GM06990 (cell line): ENCODE data around the gene STK24.

Source experiments
- DNase-seq: peaks from one replicate; pipeline ENCODE4 v3.0.0-alpha.2; 2011; ENCODE audit not compliant: insufficient read length; ENCODE audit errors: extremely low read depth
- H3K27me3 ChIP-seq: replicated peaks from 2 replicates; pipeline ENCODE4 v1.6.0; 2011; ENCODE audit warnings: low read length; ENCODE audit not compliant: control insufficient read depth, insufficient read depth
- H3K36me3 ChIP-seq: 2 replicates; pipeline ENCODE4 v1.5.1; 2011; ENCODE audit warnings: low read length; ENCODE audit not compliant: control insufficient read depth, insufficient read depth
- H3K4me3 ChIP-seq: replicated peaks from 2 replicates; pipeline ENCODE4 v1.5.1; 2011; ENCODE audit warnings: low read depth, mild to moderate bottlenecking, control low read depth, low read length
- CTCF ChIP-seq: IDR thresholded peaks from 2 replicates; pipeline ENCODE4 v1.5.1; 2011; ENCODE audit warnings: low read length, control low read depth, mild to moderate bottlenecking, inconsistent platforms; ENCODE audit not compliant: insufficient read depth, poor library complexity, severe bottlenecking

STK24 gene

GRCh38 chr13:98522371-98522770, 54.5 kb downstream of the STK24 start:
- H3K36me3 ChIP-seq, result no peaks in the 10 kb centered on the region; the same call in 1 of the 2 replicates
- TF ChIP-seq CTCF, result no peak
- H3K4me3 ChIP-seq, result no peak overlapping the region
- H3K27me3 ChIP-seq, result no peaks in the 10 kb centered on the region
- no peak for DNase-seq

- Histone ChIP-seq H3K4me3 (no peak overlapping the region), H3K36me3 (no peaks in the 10 kb centered on the region; the same call in 1 of the 2 replicates), H3K27me3 (no peaks in the 10 kb centered on the region)
- DNase-seq, result no peak
- no peak for TF ChIP-seq CTCF
Observed at GRCh38 chr13:98521461-98522247, 55.3 kb downstream of the STK24 start.

GRCh38 chr13:98520674-98521449, 56.0 kb downstream of the STK24 start:
- no peak for DNase-seq

GRCh38 chr13:98519976-98520375, 56.9 kb downstream of the STK24 start:
- Histone ChIP-seq H3K36me3 (peaks cover 2% of the 10 kb centered on the region; the same call in 1 of the 2 replicates), H3K27me3 (no peaks in the 10 kb centered on the region), H3K4me3 (no peak overlapping the region)
- no peak for TF ChIP-seq CTCF
- no peak for DNase-seq

More at GRCh38 chr13:98520674-98521449, 56.0 kb downstream of the STK24 start:
- H3K4me3 ChIP-seq, result no peak overlapping the region
- no peak for TF ChIP-seq CTCF
- H3K27me3 ChIP-seq, result no peaks in the 10 kb centered on the region
- H3K36me3 ChIP-seq, result peaks cover 2% of the 10 kb centered on the region; the same call in 1 of the 2 replicates

- DNase-seq, result no peak
- Histone ChIP-seq H3K36me3 (peaks cover 2% of the 10 kb centered on the region; the same call in 1 of the 2 replicates), H3K4me3 (no peak overlapping the region), H3K27me3 (no peaks in the 10 kb centered on the region)
- no peak for TF ChIP-seq CTCF
Observed at GRCh38 chr13:98517576-98518310, 59.2 kb downstream of the STK24 start.
